Astrocyte of the spinal cord (primary cell): ENCODE results near the gene CFAP119.

Experiments
- DNase-seq: peaks from one replicate; pipeline ENCODE4 v3.0.0; 2011; ENCODE audit warnings: low read depth, low spot score
- H3K4me3 ChIP-seq: 2 replicates; pipeline ENCODE4 v1.5.1; 2011; ENCODE audit warnings: low read depth, mild to moderate bottlenecking, low read length, moderate library complexity
- CTCF ChIP-seq: IDR thresholded peaks from 2 replicates; pipeline ENCODE4 v1.5.1; 2012; ENCODE audit warnings: low read depth, mild to moderate bottlenecking, low read length, inconsistent platforms
- in situ Hi-C: cut with HindIII; loops from 2 replicates; pipeline ENCODE4 v1.10.0; 2017; ENCODE audit warnings: low sequenced_read_pairs

The CFAP119 gene

GRCh38 chr16:30711712-30712111, 50.1 kb downstream of the CFAP119 start:
- no peak for TF ChIP-seq CTCF
- in situ Hi-C loops = no loop called here
- no peak overlapping the region for H3K4me3 ChIP-seq
- DNase-seq = no peak

- TF ChIP-seq CTCF = no peak
- DNase-seq = no peak
- H3K4me3 ChIP-seq = no peak overlapping the region
- in situ Hi-C loops = no loop called here
Observed at GRCh38 chr16:30710971-30711370, 50.9 kb downstream of the CFAP119 start.
